ENCODE data around the gene PIBF1.
"Not testable (repeated sequence)": the region's sequence is repeated elsewhere in the genome, so short reads cannot be mapped to it uniquely, and the experiment has no call there.

PIBF1 gene

DNA sequence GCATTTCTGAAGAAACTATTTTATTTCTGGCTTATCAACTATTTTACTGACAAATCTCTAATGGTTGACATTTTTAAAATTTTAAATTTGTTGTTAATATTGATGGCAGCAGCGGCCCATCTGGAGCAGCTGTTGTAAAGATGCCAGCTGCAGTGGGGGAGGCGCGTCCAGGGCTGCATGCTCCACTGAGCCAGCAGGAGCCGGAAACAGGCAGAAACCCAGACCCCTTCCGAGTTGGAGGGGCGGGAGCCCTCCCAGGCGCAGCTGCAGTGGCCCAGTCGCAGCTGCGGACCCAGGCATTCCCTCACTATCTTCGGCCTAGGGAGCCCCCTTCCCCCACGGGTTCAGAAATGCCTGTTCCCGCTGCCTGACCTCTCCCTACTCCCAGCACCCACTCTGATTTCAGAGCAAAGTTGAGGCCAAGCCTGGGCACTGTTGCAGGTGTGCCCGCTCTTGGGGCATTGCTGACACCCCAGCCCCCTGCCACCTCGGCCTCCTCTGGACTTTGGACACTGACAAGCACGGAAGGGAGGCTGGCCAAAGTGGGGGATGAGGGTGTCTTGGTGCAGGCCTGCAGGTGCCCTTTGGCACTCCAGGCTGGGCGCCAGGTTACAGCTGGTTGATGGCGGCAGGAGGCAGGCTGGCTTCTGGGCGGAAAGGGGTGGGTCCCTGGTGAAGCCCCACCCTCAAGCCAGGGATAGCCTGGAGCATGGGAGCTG is 69.2 kb downstream of the PIBF1 start:
- H3K4me3 Mint-ChIP-seq: no peak overlapping the region
- H3K4me1 Mint-ChIP-seq (ENCODE audit: low read depth): no peaks in the 10 kb centered on the region
- H3K27me3 Mint-ChIP-seq: no peaks in the 10 kb centered on the region
- intact Hi-C loops (cut with micrococcal nuclease): no loop called here
- peaks cover 47% of the 10 kb centered on the region for H3K36me3 Mint-ChIP-seq (ENCODE audit: low read depth)
- H3K9me3 Mint-ChIP-seq: no peaks in the 10 kb centered on the region
- no peak overlapping the region for H3K27ac Mint-ChIP-seq

DNA sequence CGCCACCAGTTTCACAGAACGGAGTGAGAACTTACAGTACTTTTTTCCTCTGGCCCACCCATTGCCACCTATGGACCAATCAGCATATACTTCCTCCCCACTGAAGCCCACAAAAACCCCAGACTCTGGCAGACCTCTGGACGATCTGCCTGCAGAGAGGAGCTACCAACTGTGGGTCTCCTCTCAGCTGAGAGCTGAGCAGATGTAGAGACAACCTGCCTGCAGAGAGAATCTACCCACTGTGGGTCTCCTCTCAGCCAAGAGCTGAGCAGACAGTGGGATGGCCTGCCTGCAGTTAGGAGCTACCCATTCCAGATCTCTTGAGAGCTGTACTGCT is 69.7 kb downstream of the PIBF1 start:
- no peaks in the 10 kb centered on the region for H3K27me3 Mint-ChIP-seq
- intact Hi-C loops (cut with micrococcal nuclease): no loop called here
- no peak overlapping the region for H3K4me3 Mint-ChIP-seq
- no peaks in the 10 kb centered on the region for H3K9me3 Mint-ChIP-seq
- H3K4me1 Mint-ChIP-seq (ENCODE audit: low read depth): no peaks in the 10 kb centered on the region
- peaks cover 42% of the 10 kb centered on the region for H3K36me3 Mint-ChIP-seq (ENCODE audit: low read depth)
- H3K27ac Mint-ChIP-seq: no peak overlapping the region

DNA sequence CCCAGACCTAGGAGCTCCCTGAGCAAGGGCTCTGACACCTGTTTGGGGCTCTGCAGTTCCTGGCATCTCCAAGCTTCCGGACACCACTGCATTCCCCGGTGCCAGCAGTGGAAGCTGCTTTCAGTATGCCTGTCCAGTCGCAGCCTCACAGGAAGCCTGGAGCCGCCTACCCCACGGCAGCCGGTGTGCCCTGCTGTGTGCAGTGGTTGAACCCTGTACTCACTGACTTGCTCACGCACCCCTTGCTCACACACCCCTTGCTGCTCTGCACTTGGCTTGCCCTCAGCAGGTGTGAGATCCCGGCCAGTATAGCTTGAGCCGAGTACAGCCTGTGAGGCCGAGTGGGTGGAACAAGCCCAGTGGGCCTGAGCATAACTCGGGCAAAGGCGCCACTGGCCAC is 70.3 kb downstream of the PIBF1 start:
- no peaks in the 10 kb centered on the region for H3K27me3 Mint-ChIP-seq

DNA sequence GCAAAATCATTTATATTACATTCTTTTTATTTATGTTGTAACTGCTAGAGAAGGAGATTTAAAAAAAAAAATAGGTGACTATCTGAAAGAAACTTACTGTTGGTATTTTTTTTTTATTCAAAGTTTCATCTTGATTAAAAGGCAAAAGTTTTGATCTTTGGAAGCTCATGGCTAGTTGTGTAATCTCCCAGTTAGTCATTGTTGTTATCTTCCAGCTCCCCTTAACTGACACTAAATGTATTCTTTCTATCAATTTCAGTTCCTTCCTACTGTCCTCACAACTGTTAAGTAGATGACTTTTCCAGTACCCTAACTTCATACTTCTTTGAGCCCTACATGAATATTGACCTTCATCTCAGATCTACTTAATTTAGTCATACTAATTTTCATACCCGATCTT is 71.1 kb downstream of the PIBF1 start:
- H3K27me3 Mint-ChIP-seq: no peaks in the 10 kb centered on the region
- H3K36me3 Mint-ChIP-seq (ENCODE audit: low read depth): peaks cover 33% of the 10 kb centered on the region
- no peak overlapping the region for H3K27ac Mint-ChIP-seq
- H3K4me1 Mint-ChIP-seq (ENCODE audit: low read depth): no peaks in the 10 kb centered on the region
- H3K4me3 Mint-ChIP-seq: no peak overlapping the region
- H3K9me3 Mint-ChIP-seq: no peaks in the 10 kb centered on the region
- intact Hi-C loops (cut with micrococcal nuclease): no loop called here

More for the DNA sequence above, 70.3 kb downstream of the PIBF1 start:
- Mint-ChIP-seq H3K27ac (no peak overlapping the region), H3K9me3 (no peaks in the 10 kb centered on the region), H3K4me1 (ENCODE audit: low read depth) (no peaks in the 10 kb centered on the region), H3K4me3 (no peak overlapping the region), H3K36me3 (ENCODE audit: low read depth) (peaks cover 41% of the 10 kb centered on the region)
- intact Hi-C loops (cut with micrococcal nuclease): no loop called here

DNA sequence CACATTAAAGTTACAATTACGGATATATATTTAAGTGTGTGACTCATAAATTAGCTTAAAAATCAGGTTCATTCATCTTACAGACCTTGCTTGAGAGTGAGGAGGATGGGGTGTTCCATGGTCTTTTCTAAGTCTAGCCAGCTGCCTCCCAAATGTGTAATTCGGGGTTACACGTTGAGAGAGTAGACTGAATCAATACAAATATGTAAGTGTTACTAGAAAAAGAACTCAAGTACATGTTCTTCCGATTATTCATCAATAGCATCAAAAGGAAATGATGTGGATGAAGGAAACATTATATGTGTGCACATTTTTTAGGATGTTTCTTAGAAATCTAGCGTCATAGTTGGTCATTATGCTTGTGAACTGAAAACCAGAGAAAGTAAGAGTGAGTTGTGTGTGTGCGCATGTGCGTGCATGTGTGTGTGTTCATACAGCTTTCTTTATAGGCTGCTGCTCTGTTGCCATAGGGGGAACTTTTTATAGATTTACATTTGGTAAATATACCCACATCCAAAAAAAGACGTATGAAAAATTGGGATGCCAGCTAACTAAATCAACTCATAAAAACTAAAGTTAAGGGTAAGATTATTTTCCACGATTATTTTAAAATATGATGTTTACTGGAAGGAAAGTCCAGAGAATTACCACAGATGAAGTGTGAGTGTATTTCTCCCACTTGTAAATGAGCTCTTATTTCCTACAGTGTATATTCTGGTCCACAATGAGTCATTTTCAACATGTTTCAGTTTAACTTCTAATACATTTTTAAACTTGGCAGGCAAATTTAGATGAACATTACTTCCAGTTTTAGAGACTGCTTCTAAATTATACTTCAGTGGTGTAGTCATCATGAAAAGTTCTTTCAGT is 82.4 kb downstream of the PIBF1 start:
- no peak overlapping the region for H3K4me3 Mint-ChIP-seq
- peaks cover 9% of the 10 kb centered on the region for H3K36me3 Mint-ChIP-seq (ENCODE audit: low read depth)
- H3K9me3 Mint-ChIP-seq: no peaks in the 10 kb centered on the region
- no peaks in the 10 kb centered on the region for H3K4me1 Mint-ChIP-seq (ENCODE audit: low read depth)
- H3K27me3 Mint-ChIP-seq: no peaks in the 10 kb centered on the region
- intact Hi-C loops (cut with micrococcal nuclease): no loop called here
- H3K27ac Mint-ChIP-seq: no peak overlapping the region

DNA sequence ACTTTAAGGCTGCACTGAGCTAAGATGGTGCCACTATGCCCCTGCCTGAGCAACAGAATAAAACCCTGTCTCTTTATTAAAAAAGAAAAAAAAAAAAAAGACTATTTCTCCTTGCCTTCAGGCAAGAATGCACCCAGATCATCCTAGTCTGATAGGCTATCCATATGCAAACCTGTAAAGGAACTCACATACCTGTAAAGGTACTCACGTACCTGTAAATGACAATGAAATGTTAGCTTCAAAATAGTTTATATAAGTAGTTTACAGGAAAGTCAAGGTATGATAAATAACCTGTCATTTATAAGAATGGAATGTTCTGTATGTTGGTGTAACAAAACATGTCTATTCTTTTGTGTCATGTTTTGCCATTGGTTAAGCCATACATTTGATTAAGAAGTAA is 86.3 kb downstream of the PIBF1 start:
- H3K4me1 Mint-ChIP-seq (ENCODE audit: low read depth): no peaks in the 10 kb centered on the region
- no peaks in the 10 kb centered on the region for H3K9me3 Mint-ChIP-seq
- intact Hi-C loops (cut with micrococcal nuclease): no loop called here
- no peak overlapping the region for H3K4me3 Mint-ChIP-seq
- H3K27me3 Mint-ChIP-seq: no peaks in the 10 kb centered on the region
- H3K27ac Mint-ChIP-seq: no peak overlapping the region
- H3K36me3 Mint-ChIP-seq (ENCODE audit: low read depth): no peaks in the 10 kb centered on the region

DNA sequence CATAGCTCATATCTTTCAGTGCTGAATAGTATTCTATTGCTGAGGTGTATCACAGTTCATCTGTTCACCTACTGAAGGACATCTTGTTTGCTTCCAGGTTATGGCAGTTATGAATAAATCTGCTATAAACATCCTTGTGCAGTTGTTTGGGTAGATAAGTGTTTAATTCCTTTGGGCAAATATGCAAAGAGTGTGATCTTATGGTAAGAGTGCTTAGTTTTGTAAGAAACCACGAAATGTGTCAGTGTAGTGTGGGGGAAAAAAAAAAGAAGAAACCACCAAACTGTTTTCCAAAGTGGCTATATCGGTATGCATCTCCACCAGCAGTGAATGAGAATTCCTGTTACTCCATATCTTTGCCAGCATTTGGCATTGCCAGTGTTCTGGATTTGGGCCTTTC is 93.3 kb downstream of the PIBF1 start:
- H3K27ac Mint-ChIP-seq: no peak overlapping the region
- peaks cover 22% of the 10 kb centered on the region for H3K9me3 Mint-ChIP-seq
- intact Hi-C loops (cut with micrococcal nuclease): no loop called here
- H3K4me1 Mint-ChIP-seq (ENCODE audit: low read depth): no peaks in the 10 kb centered on the region
- H3K4me3 Mint-ChIP-seq: no peak overlapping the region
- H3K36me3 Mint-ChIP-seq (ENCODE audit: low read depth): peaks cover 44% of the 10 kb centered on the region
- H3K27me3 Mint-ChIP-seq: no peaks in the 10 kb centered on the region

DNA sequence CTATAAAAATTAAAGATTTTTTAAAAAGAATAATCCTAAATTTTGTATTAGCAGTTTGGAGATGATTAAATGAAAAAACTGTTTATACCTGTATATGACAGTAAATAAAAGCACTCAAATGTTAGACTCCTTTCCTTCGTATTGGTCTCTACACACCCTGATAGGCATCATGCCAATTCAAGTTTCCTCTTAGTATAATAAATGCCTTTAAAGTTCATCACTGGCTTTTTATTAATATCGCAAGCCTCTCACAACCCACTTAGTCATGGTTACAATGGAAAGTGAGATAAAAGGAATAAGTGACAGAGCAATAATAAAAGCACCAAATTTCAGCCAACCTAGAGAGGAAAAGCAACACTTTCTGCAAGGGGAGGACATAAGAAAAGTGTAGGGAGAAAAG is 102.2 kb downstream of the PIBF1 start:
- Mint-ChIP-seq H3K4me1 (ENCODE audit: low read depth) (no peaks in the 10 kb centered on the region), H3K36me3 (ENCODE audit: low read depth) (peaks cover 32% of the 10 kb centered on the region), H3K27me3 (no peaks in the 10 kb centered on the region), H3K27ac (no peak overlapping the region), H3K4me3 (no peak overlapping the region), H3K9me3 (peaks cover 12% of the 10 kb centered on the region)
- intact Hi-C loops (cut with micrococcal nuclease): no loop called here

DNA sequence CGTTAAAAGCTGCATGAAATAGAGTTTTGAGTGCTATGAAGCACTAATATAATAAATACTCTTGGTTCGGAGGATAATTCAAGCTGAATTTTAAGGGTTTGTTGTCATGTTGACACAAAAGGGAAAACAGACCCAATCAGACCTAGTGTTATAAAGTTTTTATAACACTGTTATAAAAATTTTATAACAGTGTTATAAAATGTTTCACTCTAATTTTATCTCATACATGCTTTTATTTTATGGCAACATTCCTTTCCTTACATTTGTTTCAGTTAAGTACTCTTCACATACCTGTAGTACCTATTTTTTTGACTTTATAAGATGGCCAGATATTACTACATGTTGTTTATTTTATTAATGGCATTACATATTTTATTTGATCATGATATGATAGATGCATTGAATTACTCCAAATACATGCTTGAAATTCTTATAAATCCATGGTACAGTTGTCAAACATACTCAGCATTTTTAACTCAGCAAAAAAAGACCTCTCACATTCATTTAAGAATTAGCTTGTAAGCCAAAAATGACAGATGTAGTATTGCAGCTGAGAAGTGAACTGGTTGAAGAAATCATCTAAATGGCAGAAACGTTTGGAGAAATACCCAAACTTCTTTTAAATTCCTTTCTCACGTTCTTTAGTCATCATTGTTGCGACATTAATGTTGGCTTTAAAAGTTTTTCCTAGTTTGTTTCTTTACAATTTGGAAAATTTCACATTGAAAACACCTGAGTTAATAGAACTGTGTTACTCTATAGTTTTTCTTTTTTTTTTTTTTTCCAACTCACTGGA is 104.5 kb downstream of the PIBF1 start:
- Mint-ChIP-seq H3K27ac (no peak overlapping the region), H3K4me1 (ENCODE audit: low read depth) (no peaks in the 10 kb centered on the region), H3K9me3 (peaks cover 7% of the 10 kb centered on the region), H3K36me3 (ENCODE audit: low read depth) (peaks cover 22% of the 10 kb centered on the region), H3K27me3 (no peaks in the 10 kb centered on the region), H3K4me3 (no peak overlapping the region)
- intact Hi-C loops (cut with micrococcal nuclease): no loop called here

DNA sequence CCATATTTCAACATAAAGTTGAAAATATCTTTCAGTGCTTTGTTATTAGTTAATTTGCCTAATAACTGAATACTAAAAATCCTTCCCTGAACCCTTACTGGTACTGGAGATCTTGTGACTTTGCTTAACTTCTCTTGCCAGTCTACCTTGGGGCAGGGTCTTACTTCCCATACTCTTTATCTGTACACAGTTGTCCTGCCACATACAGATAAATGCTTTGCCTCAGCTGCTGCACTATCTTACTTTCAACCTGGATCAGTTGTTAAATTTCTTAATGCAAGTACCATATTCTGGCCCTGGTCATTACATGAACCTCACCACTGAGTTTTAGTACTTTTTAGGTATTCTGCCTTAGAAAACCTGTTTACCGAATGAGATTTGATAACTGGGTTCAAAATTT is 107.6 kb downstream of the PIBF1 start:
- H3K9me3 Mint-ChIP-seq: no peaks in the 10 kb centered on the region
- intact Hi-C loops (cut with micrococcal nuclease): no loop called here
- no peak overlapping the region for H3K4me3 Mint-ChIP-seq
- peaks cover 21% of the 10 kb centered on the region for H3K36me3 Mint-ChIP-seq (ENCODE audit: low read depth)
- no peaks in the 10 kb centered on the region for H3K4me1 Mint-ChIP-seq (ENCODE audit: low read depth)
- H3K27ac Mint-ChIP-seq: no peak overlapping the region
- no peaks in the 10 kb centered on the region for H3K27me3 Mint-ChIP-seq

DNA sequence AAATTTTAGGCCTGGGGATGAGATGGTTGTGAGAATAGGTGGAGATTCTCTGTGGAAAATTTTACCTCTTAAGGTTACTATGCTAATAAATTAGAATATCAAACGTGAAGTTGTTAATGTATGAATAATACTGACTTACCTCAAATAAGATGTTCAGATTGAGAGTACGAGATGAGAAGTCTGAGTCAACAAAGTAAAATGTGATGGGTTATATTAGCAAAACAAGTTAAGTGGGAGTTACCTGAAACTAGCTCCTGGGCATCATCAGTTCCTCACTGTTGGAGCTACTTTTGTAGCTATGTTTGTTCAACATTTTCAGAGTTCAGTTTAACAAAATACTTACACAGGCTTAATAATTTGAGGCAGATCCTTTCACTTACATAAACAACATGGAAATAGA is 108.6 kb downstream of the PIBF1 start:
- intact Hi-C loops (cut with micrococcal nuclease): no loop called here
- Mint-ChIP-seq H3K4me1 (ENCODE audit: low read depth) (no peaks in the 10 kb centered on the region), H3K9me3 (no peaks in the 10 kb centered on the region), H3K4me3 (no peak overlapping the region), H3K27me3 (no peaks in the 10 kb centered on the region), H3K27ac (no peak overlapping the region), H3K36me3 (ENCODE audit: low read depth) (peaks cover 18% of the 10 kb centered on the region)

DNA sequence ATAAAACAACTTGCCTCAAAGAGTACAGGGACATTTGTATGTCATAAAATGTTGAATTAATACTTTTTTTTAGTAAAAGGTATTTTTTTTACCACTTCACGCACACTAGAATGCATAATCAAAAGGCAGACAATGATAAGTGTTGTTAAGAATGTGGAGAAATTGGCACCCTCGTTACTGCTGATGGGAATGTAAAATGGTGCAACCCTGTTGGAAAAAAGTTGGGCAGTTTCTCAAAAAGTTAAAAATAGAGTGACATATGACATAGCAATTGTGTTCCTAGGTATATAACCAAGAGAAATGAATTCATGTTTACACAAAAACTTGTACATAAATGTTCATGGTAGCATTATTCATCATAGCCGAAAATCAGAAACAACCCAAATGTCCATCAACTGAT is 109.5 kb downstream of the PIBF1 start:
- Mint-ChIP-seq H3K4me1 (ENCODE audit: low read depth) (no peaks in the 10 kb centered on the region), H3K9me3 (peaks cover 7% of the 10 kb centered on the region), H3K27me3 (no peaks in the 10 kb centered on the region), H3K4me3 (no peak overlapping the region), H3K27ac (no peak overlapping the region), H3K36me3 (ENCODE audit: low read depth) (peaks cover 27% of the 10 kb centered on the region)
- intact Hi-C loops (cut with micrococcal nuclease): no loop called here

DNA sequence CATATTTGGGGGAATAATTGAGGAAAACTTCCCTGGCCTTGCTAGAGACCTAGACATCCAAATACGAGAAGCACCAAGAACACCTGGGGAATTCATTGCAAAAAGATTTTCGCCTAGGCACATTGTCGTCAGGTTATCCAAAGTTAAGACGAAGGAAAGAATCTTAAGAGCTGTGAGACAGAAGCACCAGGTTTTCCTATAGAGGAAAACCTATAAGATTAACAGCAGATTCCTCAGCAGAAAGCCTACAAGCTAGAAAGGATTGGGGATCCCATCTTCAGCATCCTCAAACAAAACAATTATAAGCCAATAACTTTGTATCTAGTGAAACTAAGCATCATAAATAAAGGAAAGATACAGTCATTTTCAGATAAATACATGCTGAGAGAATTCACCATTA is 114.9 kb downstream of the PIBF1 start:
- peaks cover 23% of the 10 kb centered on the region for H3K36me3 Mint-ChIP-seq (ENCODE audit: low read depth)
- H3K4me3 Mint-ChIP-seq: no peak overlapping the region
- no peaks in the 10 kb centered on the region for H3K27me3 Mint-ChIP-seq
- H3K9me3 Mint-ChIP-seq: peaks cover 46% of the 10 kb centered on the region
- H3K27ac Mint-ChIP-seq: no peak overlapping the region
- intact Hi-C loops (cut with micrococcal nuclease): no loop called here
- no peaks in the 10 kb centered on the region for H3K4me1 Mint-ChIP-seq (ENCODE audit: low read depth)

DNA sequence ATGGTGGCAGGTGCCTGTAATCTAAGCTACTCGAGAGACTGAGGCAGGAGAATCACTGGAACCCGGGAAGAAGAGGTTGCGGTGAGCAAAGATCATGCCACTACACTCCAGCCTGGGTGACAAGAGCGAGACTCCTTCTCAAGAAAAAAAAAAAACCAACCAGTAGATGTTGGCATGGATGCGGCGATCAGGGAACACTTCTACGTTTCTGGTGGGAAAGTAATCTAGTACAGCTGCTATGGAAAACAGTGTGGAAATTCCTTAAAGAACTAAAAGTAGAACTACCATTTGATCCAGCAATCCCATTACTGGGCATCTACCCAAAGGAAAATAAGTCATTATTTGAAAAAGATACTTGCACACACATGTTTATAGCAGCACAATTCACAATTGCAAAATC is 119.6 kb downstream of the PIBF1 start:
- H3K4me3 Mint-ChIP-seq; intact Hi-C loops (cut with micrococcal nuclease); H3K27me3 Mint-ChIP-seq; H3K27ac Mint-ChIP-seq; H3K4me1 Mint-ChIP-seq (ENCODE audit: low read depth); H3K36me3 Mint-ChIP-seq (ENCODE audit: low read depth): not testable (repeated sequence)
- peaks cover 38% of the 10 kb centered on the region for H3K9me3 Mint-ChIP-seq

All from dendritic cell treated with granulocyte-macrophage colony-stimulating factor and Interleukin-4, amounts not matched to agents 40 ng/mL and 50 ng/mL, for 4 days (primary cell).